Sigmoid colon (tissue), 4 donors: ENCODE measurements around the gene SPRR5.

Experiments
- EP300 ChIP-seq, 4 donors: sonication (generic); formaldehyde crosslinking; IDR thresholded peaks; one replicate each; pipeline ENCODE4 v1.6.1; 2017; ENCODE audit warnings: antibody characterized with exemption in 4 of 4
- POLR2A ChIP-seq, 2 donors: fragments of 450-650 bp; IDR thresholded peaks; one replicate each; pipeline ENCODE4 v1.6.1; 2016; ENCODE audit warnings: antibody characterized with exemption in 2 of 2, mild to moderate bottlenecking in 2 of 2, moderate library complexity in 2 of 2
- POLR2AphosphoS5 ChIP-seq, 4 donors: sonication (generic); formaldehyde crosslinking; IDR thresholded peaks; one replicate each; pipeline ENCODE4 v1.6.1; 2017; ENCODE audit warnings: antibody characterized with exemption in 4 of 4
- TF ChIP-seq, protein P1 (sequence below), 4 experiments: fragments of 450-650 bp in 3 of 4; fragments of 200-600 bp in 1 of 4; IDR thresholded peaks; one replicate each; pipeline ENCODE4 v1.5.1; 2016 to 2019; ENCODE audit warnings: antibody characterized with exemption in 4 of 4, mild to moderate bottlenecking in 3 of 4, moderate library complexity in 2 of 4

- TF ChIP-seq POLR2A (IDR thresholded peaks at IDR 0.05) = no peak
- TF ChIP-seq, protein P1, sequence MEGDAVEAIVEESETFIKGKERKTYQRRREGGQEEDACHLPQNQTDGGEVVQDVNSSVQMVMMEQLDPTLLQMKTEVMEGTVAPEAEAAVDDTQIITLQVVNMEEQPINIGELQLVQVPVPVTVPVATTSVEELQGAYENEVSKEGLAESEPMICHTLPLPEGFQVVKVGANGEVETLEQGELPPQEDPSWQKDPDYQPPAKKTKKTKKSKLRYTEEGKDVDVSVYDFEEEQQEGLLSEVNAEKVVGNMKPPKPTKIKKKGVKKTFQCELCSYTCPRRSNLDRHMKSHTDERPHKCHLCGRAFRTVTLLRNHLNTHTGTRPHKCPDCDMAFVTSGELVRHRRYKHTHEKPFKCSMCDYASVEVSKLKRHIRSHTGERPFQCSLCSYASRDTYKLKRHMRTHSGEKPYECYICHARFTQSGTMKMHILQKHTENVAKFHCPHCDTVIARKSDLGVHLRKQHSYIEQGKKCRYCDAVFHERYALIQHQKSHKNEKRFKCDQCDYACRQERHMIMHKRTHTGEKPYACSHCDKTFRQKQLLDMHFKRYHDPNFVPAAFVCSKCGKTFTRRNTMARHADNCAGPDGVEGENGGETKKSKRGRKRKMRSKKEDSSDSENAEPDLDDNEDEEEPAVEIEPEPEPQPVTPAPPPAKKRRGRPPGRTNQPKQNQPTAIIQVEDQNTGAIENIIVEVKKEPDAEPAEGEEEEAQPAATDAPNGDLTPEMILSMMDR (IDR thresholded peaks at IDR 0.05) = no peak
- TF ChIP-seq EP300 (IDR thresholded peaks at IDR 0.05) = no peak
- no peak for TF ChIP-seq POLR2AphosphoS5 (IDR thresholded peaks at IDR 0.05)
Measured at GRCh38 chr1:152901631-152902030, 45.4 kb upstream of the SPRR5 start.
